Neural cell (in vitro differentiated cells): ENCODE data around the gene ABCC8. TPM values are rescaled to one million over a fixed set of nuclear protein-coding genes. Genes with fewer than 3 reads are reported as not detected.

Source experiments
- H2AFZ ChIP-seq: fragments of 200-600, 300-800 bp; sonication (generic), shearing (Covaris generic); 2 replicates; pipeline ENCODE4 v1.6.0; 2014; ENCODE audit warnings: low read depth, mild to moderate bottlenecking, antibody characterized with exemption, low read length, moderate library complexity
- H3F3A ChIP-seq: fragments of 200-600 bp; shearing (Covaris generic); 2 replicates; pipeline ENCODE4 v1.6.1; 2016; ENCODE audit warnings: mild to moderate bottlenecking, moderate library complexity, mixed read lengths, antibody characterized with exemption, low read length; ENCODE audit not compliant: insufficient read depth, poor library complexity, severe bottlenecking
- H3K27ac ChIP-seq: fragments of 200-600, 300-800 bp; sonication (generic), shearing (Covaris generic); 2 replicates; pipeline ENCODE4 v1.5.1; 2014; ENCODE audit warnings: mild to moderate bottlenecking, low read length, moderate library complexity
- H3K27me3 ChIP-seq: fragments of 300-800, 200-600 bp; sonication (generic), shearing (Covaris generic); 2 replicates; pipeline ENCODE4 v1.6.0; 2014; ENCODE audit warnings: mild to moderate bottlenecking, low read depth, low read length, moderate library complexity; ENCODE audit not compliant: insufficient read depth
- H3K36me3 ChIP-seq: fragments of 300-800, 200-600 bp; sonication (generic), shearing (Covaris generic); 2 replicates; pipeline ENCODE4 v1.5.1; 2014; ENCODE audit warnings: mild to moderate bottlenecking, antibody characterized with exemption, low read length, moderate library complexity; ENCODE audit not compliant: insufficient read depth
- H3K4me2 ChIP-seq: fragments of 300-800, 200-600 bp; sonication (generic), shearing (Covaris generic); 2 replicates; pipeline ENCODE4 v1.6.0; 2014; ENCODE audit warnings: mild to moderate bottlenecking, low read length
- H3K4me3 ChIP-seq: fragments of 300-800, 200-600 bp; sonication (generic), shearing (Covaris generic); 2 replicates; pipeline ENCODE4 v1.5.1; 2014; ENCODE audit warnings: mild to moderate bottlenecking, low read length, moderate library complexity
- H3K79me2 ChIP-seq: fragments of 200-600 bp; shearing (Covaris generic); replicated peaks from 2 replicates; pipeline ENCODE4 v1.6.0; 2014; ENCODE audit warnings: mild to moderate bottlenecking, low read length, moderate library complexity; ENCODE audit not compliant: insufficient read depth
- H3K9ac ChIP-seq: fragments of 300-800, 200-600 bp; sonication (generic), shearing (Covaris generic); 2 replicates; pipeline ENCODE4 v1.6.1; 2016; ENCODE audit warnings: mild to moderate bottlenecking, low read length, mixed read lengths
- H3K9me2 ChIP-seq: fragments of 200-600 bp; shearing (Covaris generic); 2 replicates; pipeline ENCODE4 v1.6.1; 2016; ENCODE audit warnings: mild to moderate bottlenecking, low read length, mixed read lengths; ENCODE audit not compliant: insufficient read depth
- H3K9me3 ChIP-seq: fragments of 200-600, 300-800 bp; sonication (generic), shearing (Covaris generic); 2 replicates; pipeline ENCODE4 v1.6.1; 2016; ENCODE audit warnings: mild to moderate bottlenecking, mixed run types, low read length, moderate library complexity, mixed read lengths
- H4K20me1 ChIP-seq: fragments of 200-600 bp; shearing (Covaris generic); 2 replicates; pipeline ENCODE4 v1.6.1; 2016; ENCODE audit warnings: mild to moderate bottlenecking, mixed run types; ENCODE audit not compliant: insufficient read depth
- EP300 ChIP-seq: fragments of 450-650 bp; conservative IDR thresholded peaks from 2 replicates; pipeline ENCODE4 v1.6.1; 2014; ENCODE audit warnings: antibody characterized with exemption, mild to moderate bottlenecking, moderate library complexity; ENCODE audit not compliant: poor library complexity, severe bottlenecking
- EZH2 ChIP-seq: fragments of 200-600, 300-800 bp; shearing (Covaris generic), sonication (generic); IDR thresholded peaks from 2 replicates; pipeline ENCODE4 v1.6.1; 2014; ENCODE audit warnings: antibody characterized with exemption, low read length, borderline replicate concordance, mild to moderate bottlenecking; ENCODE audit not compliant: insufficient read depth, poor library complexity, severe bottlenecking
- MXI1 ChIP-seq: fragments of 450-650 bp; conservative IDR thresholded peaks from 2 replicates; pipeline ENCODE4 v1.6.1; 2014; ENCODE audit warnings: antibody characterized with exemption, mild to moderate bottlenecking; ENCODE audit not compliant: poor library complexity, severe bottlenecking
- POLR2AphosphoS5 ChIP-seq: IDR thresholded peaks from 2 replicates; pipeline ENCODE4 v1.6.1; 2012
- RAD21 ChIP-seq: fragments of 450-650 bp; conservative IDR thresholded peaks from 2 replicates; pipeline ENCODE4 v1.6.1; 2014; ENCODE audit warnings: antibody characterized with exemption, mild to moderate bottlenecking, moderate library complexity
- SMC3 ChIP-seq: fragments of 450-650 bp; conservative IDR thresholded peaks from 2 replicates; pipeline ENCODE4 v1.6.1; 2014; ENCODE audit warnings: antibody characterized with exemption, mild to moderate bottlenecking, moderate library complexity; ENCODE audit not compliant: poor library complexity
- TAF1 ChIP-seq: IDR thresholded peaks from 2 replicates; pipeline ENCODE4 v1.6.1; 2012; ENCODE audit warnings: low read depth
- polyA plus RNA-seq: library from polyadenylated mRNA; depleted of rRNA; stranded (reverse); fragments of >200 nt; gene quantifications from 2 replicates; pipeline ENCODE4 v1.2.3, GENCODE V29; 2014
- TF ChIP-seq, protein P1 (sequence below): IDR thresholded peaks from 2 replicates; pipeline ENCODE4 v1.6.1; 2012; ENCODE audit warnings: borderline replicate concordance
- TF ChIP-seq, protein P2 (sequence below): fragments of 450-650 bp; IDR thresholded peaks from 2 replicates; pipeline ENCODE4 v1.5.1; 2014; ENCODE audit warnings: antibody characterized with exemption, mild to moderate bottlenecking, moderate library complexity; ENCODE audit not compliant: poor library complexity, severe bottlenecking

Gene ABCC8
- polyA plus RNA-seq, 1 donor from 2014 or later, result 13.2 TPM

DNA sequence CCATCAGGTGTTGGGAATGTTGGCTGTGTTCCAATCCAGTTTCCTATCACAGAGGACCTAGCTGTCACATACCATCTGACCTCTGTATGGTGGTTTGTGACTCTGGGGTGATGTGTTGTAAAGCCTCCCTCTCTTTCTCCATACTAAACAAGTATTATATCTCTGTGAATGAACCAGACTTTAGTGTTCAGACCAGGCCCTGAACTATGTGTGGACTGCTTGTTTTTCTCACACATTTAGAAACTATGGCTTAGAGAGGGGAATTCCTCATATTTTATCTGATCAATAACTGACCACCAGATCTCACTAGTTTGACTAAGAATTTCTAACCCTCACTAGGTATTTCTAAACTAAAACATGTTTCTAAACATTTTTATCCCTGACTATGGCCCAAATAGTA lies 107.6 kb downstream of the ABCC8 start:
- Histone ChIP-seq H3K36me3 (peaks cover 11% of the 10 kb centered on the region), H3F3A (no peaks in the 10 kb centered on the region), H3K27me3 (no peaks in the 10 kb centered on the region), H3K9ac (no peak overlapping the region), H2AFZ (no peak overlapping the region), H3K9me3 (peaks cover 43% of the 10 kb centered on the region), H3K27ac (no peak overlapping the region), H4K20me1 (no peaks in the 10 kb centered on the region), H3K9me2 (no peaks in the 10 kb centered on the region), H3K79me2 (no peaks in the 10 kb centered on the region), H3K4me2 (no peak overlapping the region), H3K4me3 (no peak overlapping the region)
- TF ChIP-seq RAD21, result no peak
- TF ChIP-seq POLR2AphosphoS5, result no peak
- TF ChIP-seq TAF1, result no peak
- TF ChIP-seq EP300, result no peak
- TF ChIP-seq, protein P1, sequence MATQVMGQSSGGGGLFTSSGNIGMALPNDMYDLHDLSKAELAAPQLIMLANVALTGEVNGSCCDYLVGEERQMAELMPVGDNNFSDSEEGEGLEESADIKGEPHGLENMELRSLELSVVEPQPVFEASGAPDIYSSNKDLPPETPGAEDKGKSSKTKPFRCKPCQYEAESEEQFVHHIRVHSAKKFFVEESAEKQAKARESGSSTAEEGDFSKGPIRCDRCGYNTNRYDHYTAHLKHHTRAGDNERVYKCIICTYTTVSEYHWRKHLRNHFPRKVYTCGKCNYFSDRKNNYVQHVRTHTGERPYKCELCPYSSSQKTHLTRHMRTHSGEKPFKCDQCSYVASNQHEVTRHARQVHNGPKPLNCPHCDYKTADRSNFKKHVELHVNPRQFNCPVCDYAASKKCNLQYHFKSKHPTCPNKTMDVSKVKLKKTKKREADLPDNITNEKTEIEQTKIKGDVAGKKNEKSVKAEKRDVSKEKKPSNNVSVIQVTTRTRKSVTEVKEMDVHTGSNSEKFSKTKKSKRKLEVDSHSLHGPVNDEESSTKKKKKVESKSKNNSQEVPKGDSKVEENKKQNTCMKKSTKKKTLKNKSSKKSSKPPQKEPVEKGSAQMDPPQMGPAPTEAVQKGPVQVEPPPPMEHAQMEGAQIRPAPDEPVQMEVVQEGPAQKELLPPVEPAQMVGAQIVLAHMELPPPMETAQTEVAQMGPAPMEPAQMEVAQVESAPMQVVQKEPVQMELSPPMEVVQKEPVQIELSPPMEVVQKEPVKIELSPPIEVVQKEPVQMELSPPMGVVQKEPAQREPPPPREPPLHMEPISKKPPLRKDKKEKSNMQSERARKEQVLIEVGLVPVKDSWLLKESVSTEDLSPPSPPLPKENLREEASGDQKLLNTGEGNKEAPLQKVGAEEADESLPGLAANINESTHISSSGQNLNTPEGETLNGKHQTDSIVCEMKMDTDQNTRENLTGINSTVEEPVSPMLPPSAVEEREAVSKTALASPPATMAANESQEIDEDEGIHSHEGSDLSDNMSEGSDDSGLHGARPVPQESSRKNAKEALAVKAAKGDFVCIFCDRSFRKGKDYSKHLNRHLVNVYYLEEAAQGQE, result no peak
- TF ChIP-seq EZH2, result no peak
- no peak for TF ChIP-seq SMC3
- TF ChIP-seq, protein P2, sequence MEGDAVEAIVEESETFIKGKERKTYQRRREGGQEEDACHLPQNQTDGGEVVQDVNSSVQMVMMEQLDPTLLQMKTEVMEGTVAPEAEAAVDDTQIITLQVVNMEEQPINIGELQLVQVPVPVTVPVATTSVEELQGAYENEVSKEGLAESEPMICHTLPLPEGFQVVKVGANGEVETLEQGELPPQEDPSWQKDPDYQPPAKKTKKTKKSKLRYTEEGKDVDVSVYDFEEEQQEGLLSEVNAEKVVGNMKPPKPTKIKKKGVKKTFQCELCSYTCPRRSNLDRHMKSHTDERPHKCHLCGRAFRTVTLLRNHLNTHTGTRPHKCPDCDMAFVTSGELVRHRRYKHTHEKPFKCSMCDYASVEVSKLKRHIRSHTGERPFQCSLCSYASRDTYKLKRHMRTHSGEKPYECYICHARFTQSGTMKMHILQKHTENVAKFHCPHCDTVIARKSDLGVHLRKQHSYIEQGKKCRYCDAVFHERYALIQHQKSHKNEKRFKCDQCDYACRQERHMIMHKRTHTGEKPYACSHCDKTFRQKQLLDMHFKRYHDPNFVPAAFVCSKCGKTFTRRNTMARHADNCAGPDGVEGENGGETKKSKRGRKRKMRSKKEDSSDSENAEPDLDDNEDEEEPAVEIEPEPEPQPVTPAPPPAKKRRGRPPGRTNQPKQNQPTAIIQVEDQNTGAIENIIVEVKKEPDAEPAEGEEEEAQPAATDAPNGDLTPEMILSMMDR, result no peak
- no peak for TF ChIP-seq MXI1

DNA sequence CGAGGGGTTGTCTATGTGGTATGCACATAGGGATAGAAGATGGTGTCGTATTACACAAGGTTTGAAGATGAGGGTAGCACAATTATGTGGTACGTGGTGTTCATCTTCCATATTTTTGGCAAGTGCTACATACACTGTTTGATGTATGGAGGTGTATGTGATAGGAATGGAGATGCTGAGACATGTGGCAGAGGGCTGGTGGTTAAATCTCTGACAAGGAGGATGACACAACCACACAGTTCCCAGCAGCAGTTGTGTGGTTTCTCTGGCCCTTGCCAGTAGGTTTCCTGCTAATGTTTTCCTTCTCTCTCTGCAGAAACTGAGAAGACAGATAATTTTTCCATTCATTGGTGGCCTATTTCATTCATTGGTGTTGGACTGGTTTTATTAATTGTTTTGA lies 108.1 kb downstream of the ABCC8 start:
- H3K4me3 ChIP-seq, result no peak overlapping the region
- H3K36me3 ChIP-seq, result peaks cover 11% of the 10 kb centered on the region
- H3F3A ChIP-seq, result no peaks in the 10 kb centered on the region
- H3K4me2 ChIP-seq, result no peak overlapping the region
- no peak overlapping the region for H3K27ac ChIP-seq
- no peak overlapping the region for H3K9ac ChIP-seq
- H3K27me3 ChIP-seq, result no peaks in the 10 kb centered on the region
- no peaks in the 10 kb centered on the region for H4K20me1 ChIP-seq
- H3K9me2 ChIP-seq, result no peaks in the 10 kb centered on the region
- peaks cover 43% of the 10 kb centered on the region for H3K9me3 ChIP-seq
- H3K79me2 ChIP-seq, result no peaks in the 10 kb centered on the region
- TF ChIP-seq EP300 (no peak), EZH2 (no peak), RAD21 (no peak), SMC3 (no peak), POLR2AphosphoS5 (no peak), TAF1 (no peak), MXI1 (no peak)
- TF ChIP-seq, protein P2, result no peak
- TF ChIP-seq, protein P1, result no peak
- no peak overlapping the region for H2AFZ ChIP-seq
